Activated CD4-positive, alpha-beta T cell treated with anti-CD3 and anti-CD28 coated beads for 24 hours (primary cell): Measurements from ENCODE around the gene SHKBP1.
"Not testable (repeated sequence)": the region's sequence is repeated elsewhere in the genome, so short reads cannot be mapped to it uniquely, and the experiment has no call there.

Experiments used
- DNase-seq, 2 donors: peaks; one replicate each; pipeline ENCODE4 v3.0.0-alpha.2; 2020; ENCODE audit warnings: low read depth in 2 of 2

The SHKBP1 gene

GRCh38 chr19:40614622-40615411, 38.1 kb downstream of the SHKBP1 start:
- peak; percentile 98 for DNase-seq

GRCh38 chr19:40616178-40616577, 39.5 kb downstream of the SHKBP1 start:
- DNase-seq: no peak

- no peak for DNase-seq
These were observed 40.3 kb downstream of the SHKBP1 start for GRCh38 chr19:40616941-40617340.

- DNase-seq: no peak
These were observed 41.3 kb downstream of the SHKBP1 start for GRCh38 chr19:40617961-40618360.

GRCh38 chr19:40619333-40620160, 42.9 kb downstream of the SHKBP1 start:
- DNase-seq: no peak

GRCh38 chr19:40620161-40620485, 43.5 kb downstream of the SHKBP1 start:
- no peak for DNase-seq

- no peak for DNase-seq
These were observed 44.6 kb downstream of the SHKBP1 start for GRCh38 chr19:40621283-40621682.

- no peak for DNase-seq
These were observed 45.5 kb downstream of the SHKBP1 start for GRCh38 chr19:40621966-40622772.

- DNase-seq: no peak
These were observed 46.1 kb downstream of the SHKBP1 start for GRCh38 chr19:40622773-40623075.

- DNase-seq: no peak
These were observed 47.0 kb downstream of the SHKBP1 start for GRCh38 chr19:40623403-40624251.

- not testable (repeated sequence) for DNase-seq
These were observed 47.9 kb downstream of the SHKBP1 start for GRCh38 chr19:40624369-40625153.

GRCh38 chr19:40625406-40626120, 48.9 kb downstream of the SHKBP1 start:
- no peak for DNase-seq

- no peak for DNase-seq
These were observed 50.2 kb downstream of the SHKBP1 start for GRCh38 chr19:40626918-40627317.

GRCh38 chr19:40627486-40628279, 51.0 kb downstream of the SHKBP1 start:
- no peak for DNase-seq

- DNase-seq: no peak
These were observed 52.7 kb downstream of the SHKBP1 start for GRCh38 chr19:40629346-40629745.

- no peak for DNase-seq
These were observed 54.0 kb downstream of the SHKBP1 start for GRCh38 chr19:40630571-40631160.

- DNase-seq: no peak
These were observed 55.8 kb downstream of the SHKBP1 start for GRCh38 chr19:40632311-40633036.

- DNase-seq: no peak
These were observed 56.5 kb downstream of the SHKBP1 start for GRCh38 chr19:40633207-40633606.
